Activated CD4-positive, alpha-beta T cell treated with anti-CD3 and anti-CD28 coated beads, Interleukin-10, Interleukin-2, amounts not matched to agents 100 ng/mL and 50 ng/mL, durations not matched to agents 16 hours and 8 hours (primary cell): Measurements from ENCODE around the gene ANKRD63.

Source experiments
- DNase-seq: peaks from one replicate; pipeline ENCODE4 v3.0.0-alpha.2; 2020

ANKRD63 gene

GRCh38 chr15:40282869-40283614 lies at the start of gene ANKRD63:
TSS of gene ANKRD63 (minus strand) at chr15:40283064. CDS start at chr15:40282586, 478 bp downstream.
- DNase-seq: peak; percentile 14

- no peak for DNase-seq
Observed at GRCh38 chr15:40332113-40332781, 49.4 kb upstream of the ANKRD63 start.

- no peak for DNase-seq
Observed at GRCh38 chr15:40331637-40332036, 48.8 kb upstream of the ANKRD63 start.

- DNase-seq: no peak
Observed at GRCh38 chr15:40331026-40331425, 48.2 kb upstream of the ANKRD63 start.

GRCh38 chr15:40330368-40330836 lies 47.5 kb upstream of the ANKRD63 start:
- DNase-seq: no peak

- DNase-seq: no peak
Observed at GRCh38 chr15:40329804-40330203, 46.9 kb upstream of the ANKRD63 start.

GRCh38 chr15:40328751-40329150 lies 45.9 kb upstream of the ANKRD63 start:
- DNase-seq: no peak

GRCh38 chr15:40328176-40328575 lies 45.3 kb upstream of the ANKRD63 start:
- DNase-seq: no peak

- DNase-seq: no peak
Observed at GRCh38 chr15:40327457-40327856, 44.6 kb upstream of the ANKRD63 start.

GRCh38 chr15:40325700-40326099 lies 42.8 kb upstream of the ANKRD63 start:
- no peak for DNase-seq

GRCh38 chr15:40325188-40325587 lies 42.3 kb upstream of the ANKRD63 start:
- no peak for DNase-seq

GRCh38 chr15:40323953-40324937 lies 41.4 kb upstream of the ANKRD63 start:
- DNase-seq: peak; percentile 26

GRCh38 chr15:40323239-40323952 lies 40.5 kb upstream of the ANKRD63 start, which contains the start of gene INAFM2:
TSS of gene INAFM2 (plus strand) at chr15:40323692. CDS start at chr15:40324056, 364 bp downstream.
- peak; percentile 91 for DNase-seq

GRCh38 chr15:40322531-40323238 lies 39.8 kb upstream of the ANKRD63 start:
- no peak for DNase-seq

- DNase-seq: peak; percentile 76
Observed at GRCh38 chr15:40320931-40321371, 38.1 kb upstream of the ANKRD63 start.

GRCh38 chr15:40320409-40320808 lies 37.5 kb upstream of the ANKRD63 start:
- no peak for DNase-seq

GRCh38 chr15:40317580-40317979 lies 34.7 kb upstream of the ANKRD63 start:
- DNase-seq: no peak

- no peak for DNase-seq
Observed at GRCh38 chr15:40316931-40317330, 34.1 kb upstream of the ANKRD63 start.

GRCh38 chr15:40314723-40315276 lies 31.9 kb upstream of the ANKRD63 start:
- DNase-seq: no peak

- DNase-seq: peak; percentile 7
Observed at GRCh38 chr15:40313531-40314398, 30.9 kb upstream of the ANKRD63 start.
